ENCODE data around the gene MRPL47.

Gene MRPL47

GRCh38 chr3:179590669-179591068, 13.8 kb downstream of the MRPL47 start:
- no peak for DNase-seq

DNA sequence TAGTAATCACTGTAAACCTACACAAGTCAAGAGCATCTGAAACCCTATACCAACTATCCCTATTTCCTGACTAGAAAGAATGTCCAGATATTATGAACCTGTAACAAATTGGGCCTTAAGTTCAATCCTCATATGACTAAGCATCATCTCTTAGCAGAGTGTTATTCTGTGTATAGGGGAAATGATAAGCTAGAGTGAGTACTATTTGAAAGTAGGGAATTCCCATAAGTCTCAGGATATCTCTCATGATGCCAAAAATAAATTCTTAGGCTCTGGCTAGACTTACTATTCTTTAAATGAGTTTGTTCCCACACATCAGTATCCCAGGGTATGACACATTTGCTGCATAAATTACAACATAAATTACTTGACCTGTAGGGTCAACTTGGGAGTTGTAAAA, 15.3 kb downstream of the MRPL47 start:
- DNase-seq = no peak

DNA sequence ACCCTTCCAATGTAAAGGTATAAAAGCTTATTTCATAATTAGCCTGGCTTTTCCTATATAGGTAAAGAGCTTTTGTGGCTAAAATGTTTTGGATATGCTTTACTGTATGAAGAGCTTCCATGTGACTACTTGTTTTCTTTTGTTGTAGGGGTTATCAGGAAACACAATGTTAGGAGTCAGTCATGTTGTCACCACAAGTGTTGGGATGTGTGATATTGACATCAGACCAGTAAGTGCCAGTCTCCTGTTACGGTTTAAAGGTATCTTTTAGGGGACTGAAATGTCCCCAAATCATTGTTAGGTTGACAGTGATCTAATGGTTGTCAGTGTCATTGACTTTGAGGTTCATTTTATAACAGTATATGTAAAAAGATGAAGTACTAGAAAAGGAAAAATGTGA, 23.4 kb downstream of the MRPL47 start:
- no peak for DNase-seq

- no peak for DNase-seq
Observed at GRCh38 chr3:179565496-179565895, 38.9 kb downstream of the MRPL47 start.

DNA sequence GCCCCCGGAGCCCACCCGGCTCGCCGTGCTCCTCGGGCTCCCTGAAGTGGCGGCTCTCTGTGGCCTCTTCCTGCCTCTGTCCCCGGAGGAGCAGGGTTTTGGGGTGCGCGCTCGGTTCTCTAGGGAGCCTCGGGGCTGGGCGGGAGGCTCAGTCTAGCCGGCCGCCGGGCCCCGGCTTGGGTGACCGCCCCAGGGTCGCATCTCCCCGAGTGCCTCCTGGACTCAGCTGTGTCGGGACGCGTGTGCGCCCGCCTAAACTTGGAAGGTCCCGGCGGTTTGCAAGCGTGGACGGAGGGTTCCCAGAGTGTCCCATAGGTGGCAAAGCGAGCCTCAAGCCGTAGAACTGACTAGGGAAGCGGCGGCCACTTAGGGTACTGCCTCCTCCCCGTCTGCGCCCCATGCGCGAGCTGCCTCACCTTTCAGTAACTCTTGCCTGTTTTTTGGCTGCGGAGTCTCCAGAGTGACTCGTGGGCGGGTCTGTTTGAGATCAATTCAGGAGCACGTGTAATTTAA, 41.1 kb downstream of the MRPL47 start:
- DNase-seq = peak; percentile 52

GRCh38 chr3:179562591-179563270, 41.7 kb downstream of the MRPL47 start, which contains the start of gene ACTL6A:
Gene ACTL6A (plus strand): TSS chr3:179562926. CDS start chr3:179563093, 167 bp downstream.
- DNase-seq = peak; percentile 98

DNA sequence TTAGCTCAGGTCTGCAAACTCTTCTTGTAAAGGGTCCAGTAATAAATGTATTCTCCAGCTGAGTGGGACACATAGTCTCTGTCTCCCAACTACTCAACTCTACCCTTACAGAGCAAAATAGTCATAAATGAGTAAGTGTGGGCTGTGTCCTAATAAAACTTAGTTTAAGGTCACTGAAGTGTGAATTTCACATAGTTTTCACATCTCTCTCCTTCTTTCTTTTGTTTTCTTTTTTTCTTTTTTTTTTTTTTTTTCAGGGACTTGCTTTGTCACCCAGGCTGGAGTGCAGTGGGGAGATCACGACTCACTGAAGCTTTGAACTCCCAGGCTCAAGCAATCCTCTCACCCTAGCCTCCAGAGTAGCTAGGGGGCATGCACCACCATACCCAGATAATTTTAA, 43.6 kb downstream of the MRPL47 start:
- no peak for DNase-seq

DNA sequence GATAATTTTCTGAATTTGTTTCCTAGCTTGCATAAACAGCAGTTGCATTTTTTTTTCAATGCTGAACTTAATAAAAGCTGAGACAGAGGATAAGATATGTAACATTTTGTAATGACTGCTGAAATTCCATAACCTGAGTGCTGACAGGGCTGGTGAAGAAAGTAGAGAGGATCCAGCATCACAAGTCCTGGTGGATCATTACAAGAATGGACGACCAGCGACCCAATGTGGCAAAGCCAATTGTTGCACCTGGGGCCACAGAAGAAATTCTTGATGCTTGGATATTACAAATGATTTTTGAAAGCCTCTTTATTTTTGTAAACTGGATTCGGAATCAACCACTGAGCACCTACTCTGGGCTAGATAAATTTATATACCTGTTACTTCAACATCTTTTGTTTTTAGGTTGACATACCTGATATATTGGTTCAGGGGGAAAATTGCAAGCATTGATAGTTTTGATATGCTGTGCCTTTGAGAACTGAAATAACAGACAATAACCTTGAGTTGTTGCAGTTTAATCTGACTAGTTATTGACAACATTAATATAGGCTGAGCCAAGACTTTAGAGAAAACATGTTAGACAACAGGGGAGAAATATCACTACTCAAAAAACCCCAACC, 45.6 kb downstream of the MRPL47 start:
- peak; percentile 15 for DNase-seq

GRCh38 chr3:179551349-179552105, 52.9 kb downstream of the MRPL47 start:
- DNase-seq = no peak

GRCh38 chr3:179546814-179547241, 57.6 kb downstream of the MRPL47 start:
- no peak for DNase-seq

- no peak for DNase-seq
Observed at GRCh38 chr3:179544981-179545645, 59.3 kb downstream of the MRPL47 start.

- DNase-seq = no peak
Observed at GRCh38 chr3:179542375-179542774, 62.1 kb downstream of the MRPL47 start.

- DNase-seq = no peak
Observed at GRCh38 chr3:179541596-179541995, 62.8 kb downstream of the MRPL47 start.

GRCh38 chr3:179541094-179541493, 63.3 kb downstream of the MRPL47 start:
- no peak for DNase-seq

Measured in activated effector memory CD4-positive, alpha-beta T cell treated with Interleukin-2 at 50 U/mL for 16 hours (primary cell).